CD4-positive, alpha-beta T cell treated with Interleukin-15 for 4 hours (primary cell): ENCODE results near the gene RASGRP4.

ENCODE experiments used
- DNase-seq: peaks from one replicate; pipeline ENCODE4 v3.0.0-alpha.2; 2020; ENCODE audit warnings: low spot score

RASGRP4 gene

DNA sequence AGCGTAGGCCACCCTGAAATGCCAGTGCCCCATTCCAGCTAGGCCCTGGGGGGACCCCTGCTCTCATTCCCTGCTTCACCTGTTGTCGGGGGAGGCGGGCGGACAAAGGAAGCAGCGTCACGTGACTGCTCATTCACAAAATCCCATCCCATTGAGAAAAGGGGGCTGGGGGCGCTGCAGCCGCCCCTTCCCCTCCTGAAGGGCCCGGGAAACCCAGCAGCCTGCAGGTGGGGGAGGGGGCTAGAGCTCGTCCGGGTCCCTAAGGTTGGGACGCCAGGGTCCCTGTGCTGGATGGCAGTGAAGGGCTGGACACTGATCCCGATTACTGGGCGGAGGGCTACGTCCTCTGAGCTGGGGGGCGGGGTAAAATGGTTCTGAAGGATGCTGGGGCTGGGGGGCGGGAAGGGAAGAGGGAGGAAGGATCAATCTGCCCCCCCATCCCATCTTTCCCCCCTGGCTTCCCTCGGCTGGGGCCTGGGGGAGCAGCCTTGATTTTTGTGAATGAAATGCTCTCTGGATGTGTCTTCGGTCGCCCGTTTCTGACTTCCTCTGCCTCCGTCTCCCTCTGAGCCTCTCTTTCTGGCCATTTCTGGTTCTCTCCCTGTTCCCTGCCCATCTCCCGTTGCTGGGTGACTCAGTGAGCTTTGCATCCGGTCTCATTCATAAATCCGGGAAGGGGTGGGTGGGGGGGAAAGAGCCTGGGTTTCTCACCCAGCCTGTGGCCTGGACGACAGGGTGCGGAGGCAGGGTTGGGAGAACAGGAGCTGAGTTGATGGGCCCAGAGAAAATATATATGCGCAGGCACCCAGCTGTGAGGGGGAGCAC, 36.7 kb downstream of the RASGRP4 start:
- DNase-seq: no peak

DNA sequence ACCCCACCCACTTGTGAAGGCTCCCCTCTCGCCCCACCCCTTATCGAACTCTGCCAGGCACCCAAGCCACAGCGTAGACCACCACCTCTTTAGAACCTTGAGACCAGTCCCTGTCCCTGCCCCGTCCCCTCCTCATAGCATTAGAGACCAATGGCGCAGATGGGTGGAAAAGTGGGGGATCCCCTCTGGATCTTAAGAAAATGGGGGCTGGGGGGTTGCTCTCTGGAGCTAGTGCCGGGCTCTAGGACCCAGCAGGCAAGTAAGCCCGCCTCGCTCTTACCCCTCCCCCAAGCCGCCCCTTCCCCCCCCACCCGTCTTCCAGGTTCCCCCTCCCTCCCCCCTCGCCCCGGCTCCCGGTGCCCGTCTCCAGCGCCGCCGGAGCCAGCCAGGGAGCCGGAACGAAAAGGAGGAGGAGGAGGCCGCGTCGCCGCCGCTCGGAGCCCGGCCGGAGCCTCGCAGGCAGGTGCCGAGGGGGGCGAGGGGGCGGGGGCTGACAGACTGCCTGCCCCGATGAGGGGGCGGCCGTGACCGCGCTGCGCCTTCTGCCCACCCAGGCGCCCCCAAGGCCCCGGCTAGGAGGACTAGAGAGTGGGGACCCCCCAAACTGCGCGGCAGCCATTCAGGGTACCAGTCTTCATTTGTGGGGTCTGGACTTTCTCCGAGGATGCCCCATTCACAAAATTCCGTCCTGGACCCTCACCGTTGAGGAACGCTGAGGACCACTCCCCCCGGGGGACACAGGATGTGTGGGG, 37.5 kb downstream of the RASGRP4 start, which contains the start of gene SPRED3:
Gene SPRED3, plus strand, starts transcription at position 349 of the 752 bp plus-strand sequence. CDS start 1,606 bp downstream, outside the sequence.
- no peak for DNase-seq

DNA sequence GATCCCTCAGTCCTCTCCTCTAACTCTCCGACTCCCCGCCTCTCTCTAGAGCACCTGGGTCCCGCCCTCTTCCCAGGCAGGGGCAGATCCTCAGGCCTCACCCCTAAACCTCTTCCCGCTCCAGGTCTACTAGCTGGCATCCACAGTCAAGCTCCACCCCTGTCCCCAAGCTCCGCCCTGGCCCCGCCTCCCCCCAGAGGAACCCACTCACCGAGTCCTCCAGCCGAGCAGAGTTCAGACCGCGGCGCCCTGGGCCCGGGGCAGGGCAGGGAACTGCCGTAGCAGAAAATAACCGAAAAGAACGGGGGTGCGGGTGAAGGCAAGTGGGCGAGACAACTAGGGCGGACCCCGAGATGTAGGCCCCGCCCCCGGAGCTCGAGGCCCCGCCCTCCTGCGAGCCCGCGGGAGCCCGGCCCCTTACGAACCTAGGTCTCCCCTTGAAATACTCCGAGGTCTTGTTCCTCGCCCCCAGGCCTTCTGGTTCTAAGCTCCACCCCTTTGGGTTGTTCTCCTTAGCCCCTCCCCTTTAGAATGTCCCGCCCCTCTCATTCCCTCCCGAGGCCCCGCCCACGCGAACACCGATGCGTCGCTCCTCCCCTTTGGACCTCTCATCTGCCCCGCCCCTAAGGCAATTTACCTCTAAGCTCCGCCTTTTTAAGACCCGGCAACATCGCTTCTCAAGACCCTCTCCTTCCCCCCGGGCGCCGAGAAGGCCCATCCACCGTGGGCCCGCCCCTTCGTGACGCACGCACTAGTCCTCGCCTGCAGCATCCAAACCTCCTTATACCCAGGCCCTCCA, 38.3 kb downstream of the RASGRP4 start, which contains the start of gene GGN:
Gene GGN, minus strand, starts transcription at position 485 of the 799 bp plus-strand sequence. CDS start 773 bp downstream, outside the sequence.
- peak; percentile 80 for DNase-seq

DNA sequence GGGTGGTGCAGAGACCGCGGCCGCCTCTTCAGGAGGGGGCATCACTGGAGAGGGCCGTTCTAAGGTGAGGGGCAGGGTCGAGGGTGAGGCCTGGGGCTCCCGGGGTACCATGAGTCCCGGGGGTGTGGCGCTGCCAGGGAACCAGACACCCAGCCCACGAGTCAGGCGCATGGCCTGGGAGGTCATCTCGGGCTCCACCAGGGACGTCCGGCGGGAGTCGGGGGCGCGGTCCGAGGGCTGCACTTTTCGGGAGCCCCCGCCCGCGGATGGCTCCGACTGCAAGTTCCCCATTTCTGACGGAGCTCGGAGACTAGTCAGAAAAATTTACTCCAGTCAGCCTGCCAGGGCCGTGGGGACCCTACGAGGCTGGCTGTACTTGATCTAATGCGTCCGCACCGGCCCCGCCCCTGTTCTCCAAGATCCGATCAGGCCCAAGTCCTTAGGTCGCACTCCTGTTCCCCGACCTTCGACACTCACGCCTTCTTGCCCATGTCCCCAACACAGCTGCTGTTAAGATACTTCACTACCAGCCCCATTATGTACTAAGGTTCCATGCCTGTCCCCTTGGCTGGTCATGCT, 39.0 kb downstream of the RASGRP4 start:
- no peak for DNase-seq

DNA sequence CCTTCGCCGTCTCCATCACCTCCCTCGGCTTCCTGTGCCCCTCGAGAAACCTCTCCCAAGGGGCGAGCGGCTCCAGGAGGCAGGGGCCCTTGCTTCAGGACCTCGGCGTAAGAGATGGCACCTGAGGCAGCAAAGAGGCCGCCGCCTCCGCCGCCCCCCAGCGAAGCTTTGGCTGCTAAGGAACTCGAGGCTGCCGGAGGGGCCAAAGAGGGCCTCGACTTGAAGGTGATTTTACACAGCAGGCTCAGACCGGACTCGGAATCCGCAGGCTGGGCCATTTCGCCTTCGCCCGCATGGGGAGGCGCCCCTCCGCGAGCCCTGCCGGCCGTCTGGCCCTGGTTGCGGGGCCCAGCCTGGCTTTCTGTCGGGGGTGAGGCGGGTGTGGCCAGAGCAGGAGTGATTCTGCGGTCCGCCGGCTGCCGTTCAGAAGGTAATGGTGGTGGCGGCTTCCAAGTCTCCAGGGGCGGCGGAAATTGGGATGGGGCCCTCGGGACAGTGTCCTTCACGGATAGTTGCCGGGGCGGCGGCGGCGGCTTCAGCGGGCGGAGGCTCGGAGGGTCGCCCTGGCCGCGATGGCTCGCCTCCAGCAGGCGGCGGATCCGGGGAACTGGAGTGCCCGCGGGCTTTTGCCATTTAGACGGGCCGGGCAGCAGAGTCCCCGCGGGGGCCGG, 39.6 kb downstream of the RASGRP4 start:
- DNase-seq: no peak

DNA sequence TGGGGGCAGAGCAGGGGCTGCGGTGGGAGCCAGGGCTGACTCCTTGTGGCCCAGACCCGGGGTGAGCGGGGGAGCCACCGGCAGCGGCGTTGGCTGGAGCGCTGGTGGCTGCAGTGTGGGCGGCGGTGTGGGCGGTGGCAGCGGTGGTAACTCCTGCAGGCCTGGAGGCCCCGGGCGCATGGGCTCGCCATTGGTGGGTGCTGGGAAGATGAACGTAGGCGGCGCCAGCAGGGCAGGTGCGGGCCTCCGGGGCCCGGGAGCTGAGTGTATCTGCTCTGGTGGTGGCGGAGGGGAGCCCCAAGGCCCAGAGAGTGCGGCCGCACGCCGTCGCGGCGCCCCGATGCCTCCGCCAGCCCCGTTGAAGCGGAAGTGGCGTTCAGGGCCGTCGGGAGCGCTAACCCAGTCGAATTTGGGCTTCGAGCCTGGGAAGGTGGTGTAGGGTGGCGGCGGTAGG, 40.2 kb downstream of the RASGRP4 start:
- DNase-seq: no peak

DNA sequence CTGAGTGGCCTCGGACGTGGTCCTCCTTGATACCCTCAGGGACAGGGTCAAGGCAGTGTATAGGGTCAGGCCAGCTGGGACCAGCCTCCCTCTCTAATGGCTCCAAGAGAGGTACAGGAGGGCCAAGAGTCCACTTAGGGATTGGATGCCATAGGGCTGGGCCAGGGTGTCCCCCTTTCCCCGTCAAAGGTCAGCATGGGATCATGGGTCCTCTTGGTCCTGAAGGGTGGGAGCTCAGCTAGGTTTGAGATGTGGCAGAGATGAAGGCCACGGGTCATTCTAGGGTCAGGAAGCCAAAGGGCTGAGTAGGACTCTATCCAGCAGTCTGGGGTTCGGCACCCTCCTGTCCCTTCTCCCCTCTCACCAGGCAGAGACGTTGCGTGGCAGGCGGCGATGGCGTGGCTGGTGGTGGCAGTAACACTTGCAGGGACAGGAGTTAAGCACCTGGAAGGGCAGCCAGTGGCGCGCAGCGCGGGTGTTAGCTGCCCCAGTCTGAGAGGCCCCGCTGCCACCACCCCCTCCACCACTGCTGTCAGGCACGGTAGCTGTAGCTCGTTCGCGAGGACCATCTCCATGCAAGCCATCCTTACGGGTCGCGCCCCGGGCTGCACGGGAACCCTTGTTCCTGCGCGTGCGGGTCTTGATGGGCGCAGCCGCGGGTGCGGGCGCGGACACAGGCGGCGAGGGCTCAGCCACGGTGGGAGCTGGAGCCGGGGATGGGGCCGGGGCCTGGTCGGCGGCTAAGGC, 40.8 kb downstream of the RASGRP4 start:
- no peak for DNase-seq

DNA sequence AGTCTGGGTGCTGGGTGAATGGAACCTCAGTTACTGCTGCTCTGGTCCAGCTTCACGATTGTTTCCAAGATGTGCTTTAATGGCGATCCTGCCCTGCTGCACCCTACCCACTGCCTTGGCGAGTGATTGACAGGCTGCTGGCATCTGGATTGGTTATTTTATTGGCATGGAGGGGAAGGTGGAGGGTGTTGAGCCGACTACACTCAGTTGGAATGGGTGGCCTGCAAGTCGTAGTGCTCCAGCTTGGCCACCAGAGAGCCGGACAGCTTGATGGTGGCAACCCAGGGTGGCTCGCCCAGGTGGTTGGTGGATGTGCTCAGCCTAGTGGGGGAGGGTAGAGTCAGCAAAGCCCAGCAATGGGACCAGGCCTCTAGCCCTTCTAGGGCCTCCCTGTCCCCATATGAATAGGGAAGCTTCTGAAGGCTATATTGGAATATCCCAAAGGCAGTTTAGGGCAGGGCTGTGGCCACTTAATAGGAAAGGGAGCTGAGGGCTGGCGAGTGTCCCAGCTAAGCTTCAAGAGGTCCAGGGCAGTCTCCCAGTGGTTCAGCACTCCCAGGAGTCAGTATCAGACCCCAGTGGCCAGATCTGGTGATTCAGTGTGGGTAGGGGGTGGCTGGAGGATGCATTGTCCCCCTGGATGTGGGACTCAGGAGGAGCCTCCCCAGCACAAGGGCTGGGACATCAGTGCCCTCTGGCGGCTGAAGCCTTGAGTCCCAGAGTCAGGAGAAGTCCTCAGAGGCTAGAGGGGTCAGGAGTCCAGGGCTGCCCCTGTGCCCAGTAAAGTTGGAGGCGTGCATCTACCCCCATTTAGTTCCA, 41.6 kb downstream of the RASGRP4 start:
- no peak for DNase-seq

DNA sequence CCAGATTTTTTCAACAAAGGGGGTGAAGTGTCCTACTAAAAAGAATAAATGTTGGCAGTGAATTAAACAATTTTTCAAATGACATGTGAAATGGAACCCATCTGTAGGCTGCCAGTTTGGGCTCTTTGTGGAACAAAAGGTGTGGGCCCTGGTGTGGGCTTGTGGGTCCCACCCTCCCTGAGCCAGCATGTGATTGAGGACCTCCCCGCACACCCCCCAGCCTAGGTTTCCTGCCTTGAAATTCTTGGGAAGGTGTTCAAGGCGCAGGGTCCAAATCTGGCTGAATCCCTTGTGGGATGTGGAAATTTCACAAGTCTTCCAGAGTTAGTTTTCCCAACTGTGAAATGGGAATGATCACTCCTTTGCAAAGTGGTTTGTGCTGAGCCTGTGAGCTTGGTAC, 42.3 kb downstream of the RASGRP4 start:
- no peak for DNase-seq

DNA sequence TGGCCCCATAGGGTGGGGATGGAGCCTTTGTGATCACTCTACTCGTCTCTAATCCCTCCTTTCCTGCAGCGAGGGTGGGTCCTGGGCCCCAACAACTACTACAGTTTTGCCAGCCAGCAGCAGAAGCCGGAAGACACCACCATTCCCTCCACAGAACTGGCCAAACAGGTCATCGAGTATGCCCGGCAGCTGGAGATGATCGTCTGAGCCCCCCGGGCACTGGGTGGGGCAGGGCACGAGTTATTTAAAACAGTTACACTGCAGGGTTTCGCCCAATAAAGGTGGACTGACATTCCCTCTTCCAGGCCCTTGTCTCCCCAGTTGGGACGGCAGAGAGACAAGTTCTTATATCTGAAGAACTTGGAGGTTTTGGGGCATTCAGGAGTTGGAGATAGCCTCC, 42.8 kb downstream of the RASGRP4 start:
- DNase-seq: no peak

DNA sequence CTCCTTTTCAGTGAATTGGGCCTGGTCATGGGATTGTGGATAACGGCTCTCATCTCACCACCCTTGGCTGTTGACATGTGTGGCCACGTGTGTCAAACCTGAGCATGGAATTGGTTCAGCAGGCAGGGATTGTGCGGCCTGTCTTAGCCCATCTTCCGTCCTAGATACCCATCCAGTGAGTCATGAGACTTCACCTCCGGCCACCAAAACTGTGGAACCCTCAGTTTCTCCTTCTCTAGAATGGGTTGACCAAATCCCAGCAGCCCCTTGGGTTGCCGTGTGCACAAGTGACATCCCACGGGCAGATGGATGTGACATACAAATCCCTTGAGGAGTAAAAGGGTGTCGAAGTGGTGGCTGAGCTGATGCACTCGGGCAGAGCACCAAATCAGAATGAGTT, 44.9 kb downstream of the RASGRP4 start:
- DNase-seq: no peak

DNA sequence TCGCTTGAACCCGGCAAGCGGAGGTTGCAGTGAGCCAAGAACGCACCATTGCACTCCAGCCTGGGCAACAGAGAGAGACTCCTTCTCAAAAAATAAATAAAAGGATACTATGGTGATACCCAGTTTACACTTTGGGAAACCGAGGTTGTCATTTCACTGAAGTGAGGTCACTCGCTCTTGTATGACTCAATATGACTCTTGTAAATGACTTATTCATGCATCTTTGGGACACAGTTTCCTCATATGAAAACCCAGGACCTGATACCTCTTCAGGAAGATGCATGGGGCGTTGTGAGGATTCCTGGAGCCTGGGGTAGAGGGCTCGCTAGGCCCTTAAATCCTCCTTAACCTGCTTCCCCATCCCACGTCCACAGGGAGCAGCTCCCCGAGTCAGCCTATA, 47.2 kb downstream of the RASGRP4 start:
- no peak for DNase-seq

DNA sequence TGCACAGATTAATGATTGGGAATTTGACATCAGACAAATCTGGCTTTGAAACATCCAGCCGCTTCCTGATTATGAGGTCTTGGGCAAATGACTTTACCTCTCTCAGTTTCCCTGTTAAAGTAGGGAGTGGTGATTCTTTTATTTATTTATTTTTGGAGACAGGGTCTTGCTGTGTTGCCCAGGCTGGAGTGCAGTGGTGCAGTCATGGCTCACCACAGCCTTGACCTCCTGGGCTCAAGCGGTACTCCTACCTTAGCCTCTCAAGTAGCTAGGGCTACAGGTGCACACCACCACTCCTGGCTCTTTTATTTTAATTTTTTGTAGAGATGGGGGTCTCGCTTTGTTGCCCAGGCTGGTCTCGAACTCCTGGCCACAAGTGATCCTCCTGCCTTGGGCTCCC, 49.0 kb downstream of the RASGRP4 start:
- no peak for DNase-seq

DNA sequence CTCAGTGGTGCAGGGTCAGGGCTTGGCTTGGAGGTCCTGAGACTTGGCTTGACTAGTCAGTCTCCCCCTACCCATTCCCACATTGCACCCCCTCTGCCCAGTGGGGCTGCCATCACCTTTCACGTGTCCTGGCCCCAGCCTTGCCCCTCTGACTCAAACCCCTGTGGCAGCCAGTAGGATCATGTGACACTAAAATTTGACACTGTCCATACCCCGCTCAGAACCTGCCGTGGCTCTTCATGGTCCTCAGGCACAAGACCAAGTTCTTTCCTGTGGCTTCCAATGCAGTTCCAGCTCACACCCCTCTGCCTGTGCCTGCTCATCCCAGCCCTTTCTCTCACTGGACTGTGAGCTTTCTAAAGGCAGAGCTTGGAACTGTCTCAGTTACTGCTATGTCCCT, 49.4 kb downstream of the RASGRP4 start:
- DNase-seq: no peak

DNA sequence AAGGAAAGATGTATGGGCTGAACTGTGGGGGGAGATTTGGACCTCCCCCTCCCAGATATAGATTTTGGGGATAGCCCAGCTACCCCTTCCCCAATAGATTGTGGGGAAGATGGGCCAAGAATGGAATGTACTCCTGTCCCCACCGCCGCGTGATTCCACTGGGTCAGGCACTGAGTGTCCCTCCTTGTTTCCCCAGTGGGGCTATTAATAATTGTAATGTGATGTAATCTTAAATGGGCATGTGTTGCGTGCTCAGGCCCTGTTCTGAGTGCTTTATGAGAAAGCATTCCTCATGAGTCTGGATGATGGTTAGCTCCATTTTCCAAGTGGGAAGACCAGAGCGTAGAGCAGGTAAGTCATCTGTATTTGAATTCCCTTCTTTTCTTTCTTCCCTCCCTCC, 50.3 kb downstream of the RASGRP4 start:
- no peak for DNase-seq

DNA sequence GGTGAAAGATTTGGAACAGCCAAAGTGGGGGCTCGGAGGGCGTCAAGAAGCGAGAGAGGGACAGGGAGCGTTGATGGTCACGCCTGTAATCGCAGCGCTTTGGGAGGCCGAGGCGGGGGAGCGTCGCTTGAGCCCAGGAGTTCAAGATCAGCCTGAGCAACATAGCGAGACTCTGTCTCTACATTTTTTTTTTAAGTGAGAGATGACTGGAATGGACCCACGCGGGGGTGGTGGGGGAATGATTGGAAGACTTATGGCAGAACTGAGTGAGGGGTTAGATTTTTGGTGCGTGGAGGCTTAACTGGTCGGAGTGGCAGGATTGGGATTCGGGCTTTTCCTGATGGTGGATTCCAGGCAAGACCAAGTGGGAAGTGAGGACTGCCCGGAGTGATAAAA, 50.9 kb downstream of the RASGRP4 start:
- no peak for DNase-seq

DNA sequence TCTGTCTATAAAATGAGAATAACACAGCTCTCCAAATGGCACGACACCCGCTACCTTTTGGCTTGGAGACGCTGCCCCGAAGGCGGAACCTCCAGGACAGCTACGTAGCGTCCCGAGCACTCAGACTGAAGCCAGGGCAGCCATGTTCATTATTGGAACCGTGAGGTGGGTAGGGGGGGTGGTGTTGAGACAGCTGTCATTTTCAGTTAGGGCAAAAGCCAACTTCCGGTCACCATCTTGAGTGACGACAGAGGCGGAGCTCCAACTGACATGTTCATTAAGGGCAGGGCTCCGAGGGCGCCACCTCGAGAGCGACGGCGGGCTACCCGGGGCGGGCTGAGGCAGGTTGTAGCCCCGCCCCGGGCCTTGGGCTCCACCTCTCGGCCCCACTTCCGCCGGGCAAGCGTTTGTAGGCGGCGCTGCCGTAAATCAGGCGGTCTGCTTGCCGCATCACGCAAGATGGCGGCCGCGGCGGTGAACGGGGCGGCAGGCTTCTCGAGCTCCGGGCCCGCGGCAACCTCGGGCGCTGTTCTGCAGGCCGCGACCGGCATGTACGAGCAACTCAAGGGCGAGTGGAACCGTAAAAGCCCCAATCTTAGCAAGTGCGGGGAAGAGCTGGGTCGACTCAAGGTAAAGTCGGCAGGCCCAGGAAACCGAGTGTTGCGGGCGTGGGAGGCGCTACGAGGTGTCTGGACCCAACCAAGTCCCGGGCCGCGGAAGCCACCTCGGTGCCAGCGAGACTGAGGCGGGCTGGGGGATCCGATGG, 51.5 kb downstream of the RASGRP4 start, which contains the start of gene PSMD8:
Gene PSMD8, plus strand, starts transcription at position 240 of the 766 bp plus-strand sequence. Its CDS starts 31 bp downstream, at position 271.
- peak; percentile 99 for DNase-seq

DNA sequence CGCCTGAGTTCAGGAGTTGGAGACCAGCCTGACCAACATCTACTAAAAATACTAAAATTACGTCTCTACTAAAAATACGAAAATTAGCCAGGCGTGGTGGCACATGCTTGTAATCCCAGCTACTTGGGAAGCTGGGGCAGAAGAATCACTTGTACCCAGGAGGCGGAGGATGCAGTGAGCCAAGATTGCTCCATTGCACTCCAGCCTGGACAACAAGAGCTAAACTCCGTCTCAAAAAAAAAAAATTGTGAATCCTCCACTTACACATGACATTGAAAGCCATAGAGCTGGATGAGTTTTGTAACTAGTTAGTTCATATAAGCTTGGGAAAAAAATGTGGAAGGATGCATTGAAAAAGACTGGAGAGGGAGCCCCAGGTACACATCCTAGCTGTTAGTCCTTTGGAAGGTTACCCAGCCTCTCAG, 52.1 kb downstream of the RASGRP4 start:
- no peak for DNase-seq

DNA sequence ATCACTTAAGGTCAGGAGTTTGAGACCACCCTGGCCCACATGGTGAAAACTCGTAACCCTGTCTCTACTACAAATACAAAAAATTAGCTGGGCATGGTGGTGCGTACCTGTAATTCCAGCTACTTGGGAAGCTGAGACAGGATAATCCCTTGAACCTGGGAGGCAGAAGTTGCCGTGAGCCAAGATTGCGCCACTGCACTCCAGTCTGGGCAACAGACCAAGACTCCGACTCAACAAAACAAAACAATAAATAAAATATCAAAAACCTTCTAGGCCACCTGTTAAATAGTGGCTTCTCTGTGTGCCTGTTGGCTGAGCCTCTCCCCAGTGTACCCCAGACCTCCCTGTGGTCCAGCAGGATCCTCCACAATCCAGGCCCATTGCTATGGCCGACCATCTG, 54.9 kb downstream of the RASGRP4 start:
- no peak for DNase-seq
